ENCODE results near the gene FBN3.
"Not testable (repeated sequence)": the region's sequence is repeated elsewhere in the genome, so short reads cannot be mapped to it uniquely, and the experiment has no call there.

DNA sequence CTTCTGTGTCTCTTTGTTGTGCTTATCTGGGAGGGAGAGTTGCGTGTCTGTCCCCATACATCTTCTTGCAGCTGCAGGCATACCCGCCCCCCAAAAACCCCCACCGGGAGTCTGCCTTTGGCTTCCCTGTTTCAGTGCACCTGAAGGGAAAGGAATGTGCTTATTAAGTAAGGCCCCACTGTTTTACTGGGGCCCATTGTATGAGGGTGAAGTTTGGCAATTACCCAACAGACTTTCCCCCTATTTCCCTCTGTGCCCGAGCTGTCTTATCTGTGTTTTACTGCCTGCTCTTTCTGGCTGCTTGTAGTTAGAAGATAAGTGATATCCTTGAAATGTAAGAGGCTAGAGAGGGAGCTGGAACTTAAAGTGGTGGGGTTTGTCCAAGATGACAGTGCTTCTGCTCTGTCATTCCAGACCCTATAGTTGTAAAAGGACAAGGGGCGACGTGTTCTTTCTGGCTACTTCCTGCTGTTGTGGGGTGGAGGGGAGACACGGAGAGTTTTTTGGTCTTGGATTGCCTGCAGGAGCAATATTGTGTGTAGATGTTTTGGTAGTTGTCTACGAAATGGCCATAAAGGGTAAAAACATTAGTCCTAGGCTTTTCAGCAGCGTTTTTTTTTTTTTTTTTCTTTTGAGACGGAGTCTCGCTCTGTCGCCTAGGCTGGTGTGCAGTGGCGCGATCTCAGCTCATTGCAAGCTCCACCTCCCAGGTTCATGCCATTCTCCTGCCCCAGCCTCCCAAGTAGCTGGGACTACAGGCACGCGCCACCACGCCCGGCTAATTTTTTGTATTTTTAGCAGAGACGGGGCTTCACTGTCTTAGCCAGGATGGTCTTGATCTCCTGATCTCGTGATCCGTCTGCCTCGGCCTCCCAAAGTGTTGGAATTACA lies 115.9 kb downstream of the FBN3 start:
- TF ChIP-seq, protein P1, sequence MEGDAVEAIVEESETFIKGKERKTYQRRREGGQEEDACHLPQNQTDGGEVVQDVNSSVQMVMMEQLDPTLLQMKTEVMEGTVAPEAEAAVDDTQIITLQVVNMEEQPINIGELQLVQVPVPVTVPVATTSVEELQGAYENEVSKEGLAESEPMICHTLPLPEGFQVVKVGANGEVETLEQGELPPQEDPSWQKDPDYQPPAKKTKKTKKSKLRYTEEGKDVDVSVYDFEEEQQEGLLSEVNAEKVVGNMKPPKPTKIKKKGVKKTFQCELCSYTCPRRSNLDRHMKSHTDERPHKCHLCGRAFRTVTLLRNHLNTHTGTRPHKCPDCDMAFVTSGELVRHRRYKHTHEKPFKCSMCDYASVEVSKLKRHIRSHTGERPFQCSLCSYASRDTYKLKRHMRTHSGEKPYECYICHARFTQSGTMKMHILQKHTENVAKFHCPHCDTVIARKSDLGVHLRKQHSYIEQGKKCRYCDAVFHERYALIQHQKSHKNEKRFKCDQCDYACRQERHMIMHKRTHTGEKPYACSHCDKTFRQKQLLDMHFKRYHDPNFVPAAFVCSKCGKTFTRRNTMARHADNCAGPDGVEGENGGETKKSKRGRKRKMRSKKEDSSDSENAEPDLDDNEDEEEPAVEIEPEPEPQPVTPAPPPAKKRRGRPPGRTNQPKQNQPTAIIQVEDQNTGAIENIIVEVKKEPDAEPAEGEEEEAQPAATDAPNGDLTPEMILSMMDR (IDR thresholded peaks at IDR 0.05; ENCODE audit: low read length), result not testable (repeated sequence)
- TF ChIP-seq EZH2 (IDR thresholded peaks at IDR 0.05; ENCODE audit: borderline replicate concordance, low read length), result not testable (repeated sequence)

Data from OCI-LY1 (cell line).